Measurements from ENCODE around the gene CD86. TPM values are rescaled to one million over a fixed set of nuclear protein-coding genes. Genes with fewer than 3 reads are reported as not detected.
"Not testable (repeated sequence)": the region's sequence is repeated elsewhere in the genome, so short reads cannot be mapped to it uniquely, and the experiment has no call there.

Gene CD86
- total RNA-seq, 6 experiments from 2014 or later: 0.97 to 6.7 (median 3.4) TPM

GRCh38 chr3:122030381-122031122 is 24.6 kb upstream of the CD86 start:
- H3K27me3 ChIP-seq: no peaks in the 10 kb centered on the region
- no peak for DNase-seq
- H3K27ac ChIP-seq: no peak overlapping the region
- H3K4me3 ChIP-seq: no peak overlapping the region
- ATAC-seq: no peak
- TF ChIP-seq POLR2A (IDR thresholded peaks at IDR 0.05): no peak
- TF ChIP-seq CTCF (IDR thresholded peaks at IDR 0.05): no peak
- H3K36me3 ChIP-seq: no peaks in the 10 kb centered on the region
- 52% methylated on average over 3 of the region's 3 CpGs for WGBS (ENCODE audit: insufficient coverage, low coverage, low lambda C conversion rate, missing lambda C conversion rate)
- no peaks in the 10 kb centered on the region for H3K4me1 ChIP-seq
- H3K9me3 ChIP-seq: no peaks in the 10 kb centered on the region
- intact Hi-C loops (cut with DNase I): no loop called here

GRCh38 chr3:122031123-122031468 is 24.1 kb upstream of the CD86 start:
- ATAC-seq (no peak), DNase-seq (no peak)
- 71% methylated on average over 1 of the region's 1 CpG for WGBS (ENCODE audit: insufficient coverage, low coverage, low lambda C conversion rate, missing lambda C conversion rate)
- Histone ChIP-seq H3K27me3 (no peaks in the 10 kb centered on the region), H3K27ac (no peak overlapping the region), H3K36me3 (no peaks in the 10 kb centered on the region), H3K9me3 (no peaks in the 10 kb centered on the region), H3K4me3 (no peak overlapping the region), H3K4me1 (no peaks in the 10 kb centered on the region)
- intact Hi-C loops (cut with DNase I): no loop called here
- TF ChIP-seq POLR2A (IDR thresholded peaks at IDR 0.05): no peak
- TF ChIP-seq CTCF (IDR thresholded peaks at IDR 0.05): no peak

- no peak for TF ChIP-seq CTCF (IDR thresholded peaks at IDR 0.05)
- TF ChIP-seq POLR2A (IDR thresholded peaks at IDR 0.05): no peak
- intact Hi-C loops (cut with DNase I): no loop called here
- no peaks in the 10 kb centered on the region for H3K36me3 ChIP-seq
- no peak overlapping the region for H3K27ac ChIP-seq
- H3K9me3 ChIP-seq: no peaks in the 10 kb centered on the region
- DNase-seq: no peak
- H3K27me3 ChIP-seq: no peaks in the 10 kb centered on the region
- no peaks in the 10 kb centered on the region for H3K4me1 ChIP-seq
- no peak overlapping the region for H3K4me3 ChIP-seq
- no peak for ATAC-seq
- 67% methylated on average over 1 of the region's 1 CpG for WGBS (ENCODE audit: insufficient coverage, low coverage, low lambda C conversion rate, missing lambda C conversion rate)
Observed at GRCh38 chr3:122032531-122032930, 22.6 kb upstream of the CD86 start.

- no peaks in the 10 kb centered on the region for H3K27me3 ChIP-seq
- 80% methylated on average over 1 of the region's 1 CpG for WGBS (ENCODE audit: insufficient coverage, low coverage, low lambda C conversion rate, missing lambda C conversion rate)
- H3K4me1 ChIP-seq: no peaks in the 10 kb centered on the region
- TF ChIP-seq CTCF (IDR thresholded peaks at IDR 0.05) (no peak), POLR2A (IDR thresholded peaks at IDR 0.05) (no peak)
- DNase-seq (no peak), ATAC-seq (no peak)
- H3K36me3 ChIP-seq: no peaks in the 10 kb centered on the region
- H3K27ac ChIP-seq: no peak overlapping the region
- H3K9me3 ChIP-seq: no peaks in the 10 kb centered on the region
- no peak overlapping the region for H3K4me3 ChIP-seq
- intact Hi-C loops (cut with DNase I): no loop called here
Observed at GRCh38 chr3:122033023-122033422, 22.1 kb upstream of the CD86 start.

GRCh38 chr3:122047296-122047695 is 7.9 kb upstream of the CD86 start:
- H3K27me3 ChIP-seq; H3K9me3 ChIP-seq; H3K4me3 ChIP-seq; H3K27ac ChIP-seq; ATAC-seq; H3K4me1 ChIP-seq; intact Hi-C loops (cut with DNase I); H3K36me3 ChIP-seq; DNase-seq: not testable (repeated sequence)
- 73% methylated on average over 3 of the region's 16 CpGs for WGBS (ENCODE audit: insufficient coverage, low coverage, low lambda C conversion rate, missing lambda C conversion rate)

GRCh38 chr3:122047773-122048172 is 7.4 kb upstream of the CD86 start:
- intact Hi-C loops (cut with DNase I); H3K36me3 ChIP-seq; H3K4me3 ChIP-seq; H3K9me3 ChIP-seq; DNase-seq; H3K27me3 ChIP-seq; H3K4me1 ChIP-seq; ATAC-seq; H3K27ac ChIP-seq: not testable (repeated sequence)
- WGBS (ENCODE audit: insufficient coverage, low coverage, low lambda C conversion rate, missing lambda C conversion rate): 81% methylated on average over 2 of the region's 11 CpGs

Measured in right lobe of liver (tissue), 6 donors.